H7 (cell line): ENCODE results near the gene MYBPC2. TPM values are rescaled to one million over a fixed set of nuclear protein-coding genes. Genes with fewer than 3 reads are reported as not detected.
A peak's percentile ranks its signal among the peaks of the same experiment; 100 is the strongest.

Experiments used
- DNase-seq: peaks from one replicate; pipeline ENCODE4 v3.0.0; 2012
- H3K27me3 ChIP-seq: 2 replicates; pipeline ENCODE4 v1.6.0; 2011; ENCODE audit warnings: mild to moderate bottlenecking, low read length; ENCODE audit not compliant: control insufficient read depth, insufficient read depth
- H3K36me3 ChIP-seq: replicated peaks from 2 replicates; pipeline ENCODE4 v1.5.1; 2011; ENCODE audit warnings: low read length; ENCODE audit not compliant: control insufficient read depth, insufficient read depth
- H3K4me3 ChIP-seq: 2 replicates; pipeline ENCODE4 v1.5.1; 2011; ENCODE audit warnings: low read depth, mild to moderate bottlenecking, control low read depth, low read length, moderate library complexity; ENCODE audit not compliant: insufficient read depth
- total RNA-seq: library from RNA; depleted of rRNA; stranded (reverse); fragments of >200 nt; shearing (Covaris generic); gene quantifications from 2 replicates; pipeline ENCODE4 v1.2.3, GENCODE V29; 2014

The MYBPC2 gene
- total RNA-seq, 1 experiment from 2014 or later = 0.24 TPM

- no peak for DNase-seq
- no peak overlapping the region for H3K4me3 ChIP-seq
- peaks cover 15% of the 10 kb centered on the region for H3K36me3 ChIP-seq
- peaks cover 4% of the 10 kb centered on the region for H3K27me3 ChIP-seq
Measured at GRCh38 chr19:50482271-50482855, 49.7 kb downstream of the MYBPC2 start.

GRCh38 chr19:50482916-50483315 is 50.2 kb downstream of the MYBPC2 start:
- no peak for DNase-seq
- Histone ChIP-seq H3K4me3 (no peak overlapping the region), H3K36me3 (peaks cover 15% of the 10 kb centered on the region), H3K27me3 (peaks cover 10% of the 10 kb centered on the region)

- Histone ChIP-seq H3K4me3 (no peak overlapping the region), H3K27me3 (peaks cover 26% of the 10 kb centered on the region), H3K36me3 (peaks cover 5% of the 10 kb centered on the region)
- no peak for DNase-seq
Measured at GRCh38 chr19:50485284-50485955, 52.7 kb downstream of the MYBPC2 start.

DNA sequence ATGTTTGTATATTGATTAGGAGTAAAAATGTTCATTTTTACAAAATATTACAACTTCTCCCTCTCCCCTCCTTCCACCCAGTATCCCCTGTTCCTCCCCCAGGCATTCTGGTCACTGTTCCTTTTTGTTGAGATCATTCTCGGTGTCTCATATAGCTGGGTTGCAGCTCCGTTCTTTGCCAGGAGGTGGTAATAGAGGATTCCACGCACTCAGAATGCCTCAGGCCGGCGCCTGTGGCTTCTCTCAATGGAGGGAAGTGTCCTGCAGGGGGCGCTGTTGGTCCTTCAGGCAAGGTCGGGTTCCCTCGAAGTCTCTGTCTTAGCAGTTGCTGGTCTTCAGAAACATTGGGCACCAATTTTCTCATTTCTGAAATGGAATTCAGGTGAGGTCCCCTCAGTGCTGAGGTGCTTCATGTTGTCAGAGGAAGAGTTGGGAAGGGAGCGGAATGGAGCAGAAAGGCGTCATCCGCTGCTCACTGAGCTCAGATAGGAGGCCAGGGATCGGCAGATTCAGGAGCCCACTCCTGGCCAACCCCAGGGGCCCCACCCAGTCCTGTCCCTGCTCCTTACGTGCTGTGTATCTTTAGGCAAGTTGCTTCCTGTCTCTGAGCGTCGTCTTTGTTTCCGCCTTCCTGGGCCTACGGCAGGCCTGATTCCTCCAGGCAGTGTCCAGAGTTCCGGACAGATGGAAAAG is 54.3 kb downstream of the MYBPC2 start:
- peak; percentile 87 for DNase-seq
- Histone ChIP-seq H3K36me3 (peaks cover 3% of the 10 kb centered on the region; the same call in 1 of the 2 replicates), H3K27me3 (peaks cover 41% of the 10 kb centered on the region), H3K4me3 (no peak overlapping the region)

- DNase-seq = no peak
- no peaks in the 10 kb centered on the region for H3K36me3 ChIP-seq
- H3K4me3 ChIP-seq = no peak overlapping the region
- H3K27me3 ChIP-seq = peaks cover 49% of the 10 kb centered on the region
Measured at GRCh38 chr19:50488389-50489194, 55.9 kb downstream of the MYBPC2 start.

GRCh38 chr19:50489461-50490011 is 56.8 kb downstream of the MYBPC2 start:
- Histone ChIP-seq H3K36me3 (no peaks in the 10 kb centered on the region), H3K27me3 (peaks cover 55% of the 10 kb centered on the region), H3K4me3 (no peak overlapping the region)
- peak; percentile 75 for DNase-seq

GRCh38 chr19:50490411-50490811 is 57.7 kb downstream of the MYBPC2 start:
- peaks cover 59% of the 10 kb centered on the region for H3K27me3 ChIP-seq
- H3K4me3 ChIP-seq = no peak overlapping the region
- no peaks in the 10 kb centered on the region for H3K36me3 ChIP-seq
- DNase-seq = peak; percentile 62

GRCh38 chr19:50490991-50491472 is 58.3 kb downstream of the MYBPC2 start:
- DNase-seq = peak; percentile 58
- no peak overlapping the region for H3K4me3 ChIP-seq
- no peaks in the 10 kb centered on the region for H3K36me3 ChIP-seq
- H3K27me3 ChIP-seq = peaks cover 59% of the 10 kb centered on the region

DNA sequence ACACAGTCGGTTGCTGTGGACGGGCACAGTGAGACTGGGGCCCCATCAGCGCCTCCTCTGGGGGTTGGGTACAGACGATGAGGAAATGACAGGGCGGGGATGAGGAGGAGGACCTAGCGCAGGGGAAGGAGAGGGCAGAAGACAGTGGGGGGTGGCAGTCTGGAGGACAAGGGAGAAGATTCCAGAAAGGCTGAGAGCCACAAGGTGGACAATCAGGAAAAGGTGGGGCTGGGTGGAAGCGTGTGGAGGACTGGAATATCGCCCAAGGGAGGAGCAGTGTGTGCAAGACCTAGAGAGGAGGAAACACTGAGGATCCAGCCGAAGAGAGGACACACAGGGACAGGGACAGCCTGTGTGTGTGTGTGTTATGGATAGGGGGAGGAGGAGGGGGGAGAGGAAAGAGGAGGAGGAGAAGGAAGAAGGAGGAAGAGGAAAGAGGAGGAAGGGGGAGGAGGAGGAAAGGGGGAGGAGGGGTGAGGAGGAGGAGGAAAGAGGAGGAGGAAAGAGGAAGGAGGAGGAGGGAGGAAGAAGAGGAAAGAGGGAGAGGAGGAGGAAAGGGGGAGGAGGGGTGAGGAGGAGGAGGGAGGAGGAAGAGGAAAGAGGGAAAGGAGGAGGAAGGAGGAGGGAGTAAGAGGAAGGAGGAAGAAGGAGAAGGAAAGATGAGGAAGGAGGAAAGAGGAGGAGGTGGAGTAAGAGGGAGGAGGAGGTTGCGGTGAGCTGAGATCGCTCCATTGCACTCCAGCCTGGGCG is 59.8 kb downstream of the MYBPC2 start:
- Histone ChIP-seq H3K36me3 (no peaks in the 10 kb centered on the region), H3K27me3 (peaks cover 60% of the 10 kb centered on the region), H3K4me3 (no peak overlapping the region)
- DNase-seq = peak; percentile 81

GRCh38 chr19:50493171-50493570 is 60.5 kb downstream of the MYBPC2 start:
- H3K27me3 ChIP-seq = peaks cover 62% of the 10 kb centered on the region
- DNase-seq = no peak
- no peaks in the 10 kb centered on the region for H3K36me3 ChIP-seq
- no peak overlapping the region for H3K4me3 ChIP-seq

- peaks cover 63% of the 10 kb centered on the region for H3K27me3 ChIP-seq
- DNase-seq = no peak
- H3K36me3 ChIP-seq = no peaks in the 10 kb centered on the region
- no peak overlapping the region for H3K4me3 ChIP-seq
Measured at GRCh38 chr19:50494186-50495019, 61.7 kb downstream of the MYBPC2 start.

- H3K4me3 ChIP-seq = no peak overlapping the region
- no peaks in the 10 kb centered on the region for H3K36me3 ChIP-seq
- no peak for DNase-seq
- peaks cover 63% of the 10 kb centered on the region for H3K27me3 ChIP-seq
Measured at GRCh38 chr19:50495020-50495531, 62.4 kb downstream of the MYBPC2 start.
